H1 (cell line): ENCODE measurements around the gene CCDC15. TPM values are rescaled to one million over a fixed set of nuclear protein-coding genes. Genes with fewer than 3 reads are reported as not detected.

Experiments used
- KDM4A ChIP-seq: IDR thresholded peaks from one replicate; pipeline ENCODE4 v1.7.1; 2012; ENCODE audit warnings: low read depth, mild to moderate bottlenecking, moderate library complexity, low read length, inconsistent platforms; ENCODE audit not compliant: severe bottlenecking
- SIN3A ChIP-seq, 2 experiments: IDR thresholded peaks in 1 of 2; conservative IDR thresholded peaks in 1 of 2; 2 replicates each; pipeline ENCODE4 v1.6.1; 2011 to 2012; ENCODE audit warnings: low read length in 2 of 2, improper control_type of control experiment in 1 of 2, low read depth in 1 of 2, mild to moderate bottlenecking in 1 of 2
- SP4 ChIP-seq: IDR thresholded peaks from 2 replicates; pipeline ENCODE4 v1.6.1; 2012; ENCODE audit warnings: low read length, inconsistent platforms
- polyA plus RNA-seq, 7 experiments: library from polyadenylated mRNA; depleted of rRNA in 3 of 7; stranded (reverse) in 5 of 7; unstranded in 2 of 7; fragments of >200 nt in 5 of 7; fragments of 200-250 nt in 2 of 7; gene quantifications; 1 replicate in 5 of 7; 2 replicates in 1 of 7; 4 replicates in 1 of 7; pipeline versions ENCODE4 v1.2.1 to v1.2.3, GENCODE V29; 2011 to 2013; ENCODE audit warnings: missing spikeins in 2 of 7, mixed read lengths in 2 of 7
- total RNA-seq: library from RNA; stranded (reverse); fragmentation: NEBNext Ultra II Directional; extraction: Animal tissue kit (Norgen Biotek cat#: 25700); gene quantifications from 2 replicates; pipeline ENCODE4 v1.2.1, GENCODE V29; 2021

Gene CCDC15
- total and polyA plus RNA-seq, 2 of the 8 experiments (the other 6 are each of a cell fraction or from before 2014, with no cell fraction given) = 1.5 to 3.1 TPM

- TF ChIP-seq SIN3A (conservative IDR thresholded peaks at IDR 0.05 in 1 of 2, IDR thresholded peaks at IDR 0.05 in 1 of 2; ENCODE audit: low read depth in 1 of 2, low read length in 2 of 2) (peak; percentile 75 to 94; a peak in 3 of 4 replicates), SP4 (peak; percentile 23; the same call in 1 of the 2 replicates), KDM4A (peak; percentile 43)
These were observed at the start of gene CCDC15 (continued) for GRCh38 chr11:124953753-124954589.
